Kidney tubule cell (primary cell): ENCODE measurements around the gene ARHGAP19.
A peak's percentile ranks its signal among the peaks of the same experiment; 100 is the strongest.
"Not testable (repeated sequence)": the region's sequence is repeated elsewhere in the genome, so short reads cannot be mapped to it uniquely, and the experiment has no call there.

Source experiments
- DNase-seq: peaks from one replicate; pipeline ENCODE4 v3.0.0-alpha.2; 2018; ENCODE audit warnings: low spot score

Gene ARHGAP19

GRCh38 chr10:97279121-97279815, 13.2 kb downstream of the ARHGAP19 start:
- no peak for DNase-seq

GRCh38 chr10:97278491-97278989, 13.9 kb downstream of the ARHGAP19 start:
- peak; percentile 58 for DNase-seq

- no peak for DNase-seq
These were observed 14.9 kb downstream of the ARHGAP19 start for GRCh38 chr10:97277551-97277950.

- no peak for DNase-seq
These were observed 17.6 kb downstream of the ARHGAP19 start for GRCh38 chr10:97274828-97275227.

GRCh38 chr10:97273700-97274099, 18.7 kb downstream of the ARHGAP19 start:
- DNase-seq, result no peak

- DNase-seq, result no peak
These were observed 21.8 kb downstream of the ARHGAP19 start for GRCh38 chr10:97270523-97271154.

- no peak for DNase-seq
These were observed 24.8 kb downstream of the ARHGAP19 start for GRCh38 chr10:97267671-97268070.

- not testable (repeated sequence) for DNase-seq
These were observed 27.3 kb downstream of the ARHGAP19 start for GRCh38 chr10:97265095-97265494.

GRCh38 chr10:97263971-97264370, 28.5 kb downstream of the ARHGAP19 start:
- DNase-seq, result no peak

GRCh38 chr10:97261656-97262055, 30.8 kb downstream of the ARHGAP19 start:
- no peak for DNase-seq

- no peak for DNase-seq
These were observed 31.3 kb downstream of the ARHGAP19 start for GRCh38 chr10:97261183-97261582.

- DNase-seq, result no peak
These were observed 33.3 kb downstream of the ARHGAP19 start for GRCh38 chr10:97259119-97259518.

- no peak for DNase-seq
These were observed 36.1 kb downstream of the ARHGAP19 start for GRCh38 chr10:97256356-97256755.

- DNase-seq, result no peak
These were observed 36.7 kb downstream of the ARHGAP19 start for GRCh38 chr10:97255512-97256293.

GRCh38 chr10:97254694-97255093, 37.7 kb downstream of the ARHGAP19 start:
- no peak for DNase-seq

- DNase-seq, result no peak
These were observed 41.5 kb downstream of the ARHGAP19 start for GRCh38 chr10:97250952-97251351.

- no peak for DNase-seq
These were observed 48.6 kb downstream of the ARHGAP19 start for GRCh38 chr10:97243836-97244235.

- no peak for DNase-seq
These were observed 53.6 kb downstream of the ARHGAP19 start for GRCh38 chr10:97238855-97239254.

GRCh38 chr10:97235353-97235752, 57.1 kb downstream of the ARHGAP19 start:
- DNase-seq, result no peak

- peak; percentile 47 for DNase-seq
These were observed 58.0 kb downstream of the ARHGAP19 start for GRCh38 chr10:97234400-97234799.

- peak; percentile 4 for DNase-seq
These were observed 62.3 kb downstream of the ARHGAP19 start for GRCh38 chr10:97230146-97230545.

- DNase-seq, result peak; percentile 71
These were observed 63.0 kb downstream of the ARHGAP19 start for GRCh38 chr10:97229322-97230015.
